Endothelial cell of umbilical vein (primary cell): ENCODE results near the gene LAMC2. TPM values are rescaled to one million over a fixed set of nuclear protein-coding genes. Genes with fewer than 3 reads are reported as not detected.
"Not testable (repeated sequence)": the region's sequence is repeated elsewhere in the genome, so short reads cannot be mapped to it uniquely, and the experiment has no call there.

Source experiments
- BruUV-seq: library from RNA; stranded (reverse); fragments of 400-500 nt; replicated peaks from 2 replicates; lab custom pipeline; 2021; lab: Mats Ljungman, UMichigan
- CTCF ChIA-PET: fragments of 300-600, 350-600 bp; sonication (Branson Sonifier 250); formaldehyde crosslinking; loops from one replicate; lab custom pipeline; 2021; ENCODE audit warnings: antibody characterized with exemption, inconsistent platforms; lab: Charles Lee
- POLR2A ChIA-PET: fragments of 300-600, 350-600 bp; sonication (Branson Sonifier 250); formaldehyde crosslinking; loops from one replicate; lab custom pipeline; 2021; ENCODE audit warnings: antibody characterized with exemption, inconsistent platforms; lab: Charles Lee
- DNase-seq: peaks from one replicate; pipeline ENCODE4 v3.0.0-alpha.2; 2011; ENCODE audit warnings: low read depth, low spot score
- FAIRE-seq: peaks from 2 replicates; lab custom pipeline; 2011; peaks lifted over from hg19 to GRCh38; lab: Jason Lieb, UNC
- H2AFZ ChIP-seq: 2 replicates; pipeline ENCODE4 v1.6.0; 2012; ENCODE audit warnings: low read depth, low read length, control low read depth, inconsistent platforms
- H3K27ac ChIP-seq: 2 replicates; pipeline ENCODE4 v1.5.1; 2011; ENCODE audit warnings: low read depth, mild to moderate bottlenecking, control low read depth, low read length, moderate library complexity; ENCODE audit not compliant: insufficient read depth
- H3K27me3 ChIP-seq, 2 experiments: 2 replicates each; pipeline versions ENCODE4 v1.6.0 to v1.6.1; 2011; ENCODE audit warnings: low read length in 2 of 2, mixed read lengths in 1 of 2; ENCODE audit not compliant: control insufficient read depth in 2 of 2, insufficient read depth in 2 of 2
- H3K36me3 ChIP-seq, 2 experiments: 2 replicates in 1 of 2; 3 replicates in 1 of 2; pipeline ENCODE4 v1.5.1; 2011; ENCODE audit warnings: low read length in 2 of 2, mild to moderate bottlenecking in 1 of 2, moderate library complexity in 1 of 2; ENCODE audit not compliant: control insufficient read depth in 2 of 2, insufficient read depth in 2 of 2; ENCODE audit errors: extremely low read depth in 1 of 2
- H3K4me1 ChIP-seq: 3 replicates; pipeline ENCODE4 v1.5.1; 2011; ENCODE audit warnings: mild to moderate bottlenecking, low read length; ENCODE audit not compliant: control insufficient read depth, insufficient read depth; ENCODE audit errors: extremely low read depth
- H3K4me2 ChIP-seq: 2 replicates; pipeline ENCODE4 v1.6.1; 2011; ENCODE audit warnings: low read length, control low read depth, mixed read lengths; ENCODE audit not compliant: insufficient read depth
- H3K4me3 ChIP-seq, 3 experiments: fragments of 200-600 bp in 1 of 3; sonication (generic), shearing (Covaris generic) in 1 of 3; replicated peaks in 1 of 3; 2 replicates each; pipeline ENCODE4 v1.5.1; 2011 to 2016; ENCODE audit warnings: control low read depth in 3 of 3, low read length in 3 of 3, mild to moderate bottlenecking in 2 of 3, inconsistent platforms in 1 of 3, low read depth in 1 of 3, moderate library complexity in 1 of 3; ENCODE audit not compliant: insufficient read depth in 1 of 3
- H3K79me2 ChIP-seq: 2 replicates; pipeline ENCODE4 v1.6.0; 2012; ENCODE audit warnings: low read length, inconsistent platforms; ENCODE audit not compliant: control insufficient read depth, insufficient read depth
- H3K9ac ChIP-seq: replicated peaks from 2 replicates; pipeline ENCODE3; 2011; ENCODE audit warnings: low read length, control low read depth; ENCODE audit not compliant: insufficient read depth; ENCODE audit errors: extremely low read depth
- H3K9me1 ChIP-seq: replicated peaks from 3 replicates; pipeline ENCODE4 v1.6.0; 2011; ENCODE audit warnings: mild to moderate bottlenecking, low read length; ENCODE audit not compliant: control insufficient read depth, insufficient read depth; ENCODE audit errors: extremely low read depth
- H3K9me3 ChIP-seq: replicated peaks from 2 replicates; pipeline ENCODE4 v1.5.1; 2012; ENCODE audit warnings: low read length, inconsistent platforms; ENCODE audit not compliant: control insufficient read depth, insufficient read depth
- H4K20me1 ChIP-seq: replicated peaks from 2 replicates; pipeline ENCODE3; 2011; ENCODE audit warnings: mild to moderate bottlenecking, low read length; ENCODE audit not compliant: control insufficient read depth, insufficient read depth; ENCODE audit errors: extremely low read depth
- EZH2 ChIP-seq: IDR thresholded peaks from 2 replicates; pipeline ENCODE4 v1.6.1; 2012; ENCODE audit warnings: borderline replicate concordance, low read depth, mild to moderate bottlenecking, moderate library complexity, low read length, inconsistent platforms; ENCODE audit not compliant: severe bottlenecking
- FOS ChIP-seq: IDR thresholded peaks from 2 replicates; pipeline ENCODE4 v1.6.1; 2011; ENCODE audit warnings: mild to moderate bottlenecking, low read length, moderate library complexity, borderline replicate concordance; ENCODE audit not compliant: insufficient read depth
- JUN ChIP-seq: IDR thresholded peaks from 2 replicates; pipeline ENCODE4 v1.6.1; 2011; ENCODE audit warnings: borderline replicate concordance, low read depth; ENCODE audit not compliant: insufficient read length, insufficient read depth
- MYC ChIP-seq: IDR thresholded peaks from one replicate; pipeline ENCODE4 v1.6.1; 2011; ENCODE audit warnings: mild to moderate bottlenecking, low read depth, low read length
- POLR2A ChIP-seq: IDR thresholded peaks from 2 replicates; pipeline ENCODE4 v1.6.1; 2012; ENCODE audit warnings: low read depth, mild to moderate bottlenecking, control low read depth, low read length
- POLR2AphosphoS5 ChIP-seq: IDR thresholded peaks from 2 replicates; pipeline ENCODE4 v1.6.1; 2012; ENCODE audit warnings: low read depth, mild to moderate bottlenecking, control low read depth, low read length, moderate library complexity; ENCODE audit not compliant: insufficient read depth
- dilution Hi-C: fragments of 300-500 bp; cut with MboI; formaldehyde crosslinking; loops from one replicate; pipeline ENCODE4 v1.15.0; 2019; ENCODE audit warnings: low sequenced_read_pairs; ENCODE audit not compliant: extremely low pct_ligation_motif_present
- intact Hi-C: fragments of 100-400 bp; cut with micrococcal nuclease; formaldehyde crosslinking; loops from one replicate; pipeline ENCODE4 v1.10.0; 2022
- polyA plus RNA-seq, 4 experiments: library from polyadenylated mRNA; depleted of rRNA in 3 of 4; stranded (reverse) in 3 of 4; unstranded in 1 of 4; fragments of >200 nt; gene quantifications; 2 replicates each; pipeline versions ENCODE4 v1.2.1 to v1.2.3, GENCODE V29; 2011 to 2012; ENCODE audit warnings: missing spikeins in 1 of 4
- total RNA-seq: library from RNA; stranded (reverse); gene quantifications from 2 replicates; pipeline ENCODE4 v1.2.3, GENCODE V29; 2021
- TF ChIP-seq, protein P1 (sequence below), 2 donors: IDR thresholded peaks; 1 replicate in 1 of 2; 2 replicates in 1 of 2; pipeline ENCODE4 v1.5.1; 2011; ENCODE audit warnings: low read length in 2 of 2, mild to moderate bottlenecking in 2 of 2, moderate library complexity in 2 of 2, control low read depth in 1 of 2, inconsistent platforms in 1 of 2, low read depth in 1 of 2; ENCODE audit not compliant: insufficient read depth in 1 of 2; ENCODE audit errors: extremely low read depth in 1 of 2
- TF ChIP-seq, protein P2 (sequence below): IDR thresholded peaks from 2 replicates; pipeline ENCODE4 v1.6.1; 2011; ENCODE audit not compliant: insufficient read depth, insufficient read length

Gene LAMC2
- total and polyA plus RNA-seq, 2 donors (not counting 3 experiments of a cell fraction or from before 2014, with no cell fraction given): 0.23 to 0.82 TPM

DNA sequence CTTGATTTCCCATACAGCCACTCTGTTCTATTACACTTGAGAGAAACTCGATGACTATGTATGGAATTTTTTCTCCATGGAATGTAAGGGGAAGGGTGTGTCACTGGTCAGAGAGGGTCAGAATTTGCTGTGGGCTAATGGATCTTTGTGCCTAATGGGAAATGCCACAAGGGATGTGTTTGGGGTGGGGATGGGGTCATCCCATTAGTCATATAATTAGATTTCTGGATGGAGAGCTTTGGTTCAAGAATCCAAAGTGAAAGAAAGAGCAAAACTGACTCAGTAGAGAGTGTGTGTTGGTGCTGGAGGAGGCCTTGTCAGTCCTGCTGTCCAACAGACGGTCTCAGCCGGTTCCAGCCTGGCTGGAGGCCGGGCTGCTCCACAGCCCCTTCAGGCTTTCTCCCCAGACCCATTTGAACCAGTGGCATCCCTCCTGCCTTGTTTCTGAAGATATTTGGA, 86.4 kb downstream of the LAMC2 start:
- H3K79me2 ChIP-seq: no peaks in the 10 kb centered on the region
- peak overlapping the region; percentile 21 for H3K27ac ChIP-seq
- H3K9me3 ChIP-seq: no peaks in the 10 kb centered on the region
- dilution Hi-C loops (no loop called here), intact Hi-C loops (loop anchor here (5.0 kb wide), 2 partner anchors 135 to 250 kb away; partner anchors contain the start of gene LAMC1)
- no peaks in the 10 kb centered on the region for H3K27me3 ChIP-seq
- FAIRE-seq (peak; percentile 71), DNase-seq (peak; percentile 59)
- H3K4me2 ChIP-seq: peak overlapping the region; percentile 19
- no peaks in the 10 kb centered on the region for H4K20me1 ChIP-seq
- POLR2A ChIA-PET: no interaction called here
- no TSS peak for BruUV-seq
- no peak overlapping the region for H3K4me3 ChIP-seq
- no peak overlapping the region for H3K9ac ChIP-seq
- H3K36me3 ChIP-seq: no peaks in the 10 kb centered on the region
- no peaks in the 10 kb centered on the region for H3K9me1 ChIP-seq
- peak overlapping the region; percentile 32 for H2AFZ ChIP-seq
- H3K4me1 ChIP-seq: peaks cover 28% of the 10 kb centered on the region
- TF ChIP-seq EZH2 (no peak), POLR2AphosphoS5 (peak; percentile 54), FOS (peak; percentile 37)
- TF ChIP-seq, protein P1, sequence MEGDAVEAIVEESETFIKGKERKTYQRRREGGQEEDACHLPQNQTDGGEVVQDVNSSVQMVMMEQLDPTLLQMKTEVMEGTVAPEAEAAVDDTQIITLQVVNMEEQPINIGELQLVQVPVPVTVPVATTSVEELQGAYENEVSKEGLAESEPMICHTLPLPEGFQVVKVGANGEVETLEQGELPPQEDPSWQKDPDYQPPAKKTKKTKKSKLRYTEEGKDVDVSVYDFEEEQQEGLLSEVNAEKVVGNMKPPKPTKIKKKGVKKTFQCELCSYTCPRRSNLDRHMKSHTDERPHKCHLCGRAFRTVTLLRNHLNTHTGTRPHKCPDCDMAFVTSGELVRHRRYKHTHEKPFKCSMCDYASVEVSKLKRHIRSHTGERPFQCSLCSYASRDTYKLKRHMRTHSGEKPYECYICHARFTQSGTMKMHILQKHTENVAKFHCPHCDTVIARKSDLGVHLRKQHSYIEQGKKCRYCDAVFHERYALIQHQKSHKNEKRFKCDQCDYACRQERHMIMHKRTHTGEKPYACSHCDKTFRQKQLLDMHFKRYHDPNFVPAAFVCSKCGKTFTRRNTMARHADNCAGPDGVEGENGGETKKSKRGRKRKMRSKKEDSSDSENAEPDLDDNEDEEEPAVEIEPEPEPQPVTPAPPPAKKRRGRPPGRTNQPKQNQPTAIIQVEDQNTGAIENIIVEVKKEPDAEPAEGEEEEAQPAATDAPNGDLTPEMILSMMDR (IDR thresholded peaks at IDR 0.05; ENCODE audit: extremely low read depth in 1 of 2, insufficient read depth in 1 of 2, low read depth in 1 of 2, low read length in 2 of 2): no peak
- CTCF ChIA-PET: interaction anchor here (1.0 to 3.9 kb wide), 3 partner anchors 9 to 310 kb away, joined by 3 to 32 read pairs (median 20); no protein-coding TSS in a partner anchor

DNA sequence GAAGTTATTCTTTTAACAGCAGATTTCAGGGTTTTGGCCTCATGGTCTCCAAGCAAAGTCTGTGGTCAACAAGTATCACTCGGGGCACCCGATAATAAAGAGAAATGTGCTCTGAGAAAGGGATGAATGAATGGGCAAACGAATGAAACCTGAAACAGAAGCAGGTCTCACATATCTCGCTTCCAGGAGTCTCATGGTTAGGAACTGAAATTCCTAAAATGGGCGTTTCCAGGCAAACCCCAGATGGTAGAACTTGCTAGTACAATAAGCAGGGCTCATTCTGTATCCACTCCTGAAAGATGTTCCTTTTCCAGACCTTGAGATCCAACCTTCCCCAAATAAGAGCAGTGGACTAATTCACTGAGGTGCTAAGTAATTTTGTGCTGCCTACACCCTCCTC, 87.2 kb downstream of the LAMC2 start:
- no peak overlapping the region for H3K4me2 ChIP-seq
- H3K36me3 ChIP-seq: no peaks in the 10 kb centered on the region
- no peaks in the 10 kb centered on the region for H3K9me3 ChIP-seq
- H2AFZ ChIP-seq: no peak overlapping the region
- no peak for DNase-seq
- dilution Hi-C loops: no loop called here
- H3K27me3 ChIP-seq: no peaks in the 10 kb centered on the region
- POLR2A ChIA-PET: no interaction called here
- peaks cover 20% of the 10 kb centered on the region for H3K4me1 ChIP-seq
- CTCF ChIA-PET: interaction anchor here (3.8 to 3.9 kb wide), 2 partner anchors 8 to 39 kb away, joined by 20 to 32 read pairs; no protein-coding TSS in a partner anchor
- FAIRE-seq: no peak
- no peak for TF ChIP-seq JUN
- no peak for TF ChIP-seq POLR2A
- TF ChIP-seq MYC: no peak
- TF ChIP-seq, protein P2, sequence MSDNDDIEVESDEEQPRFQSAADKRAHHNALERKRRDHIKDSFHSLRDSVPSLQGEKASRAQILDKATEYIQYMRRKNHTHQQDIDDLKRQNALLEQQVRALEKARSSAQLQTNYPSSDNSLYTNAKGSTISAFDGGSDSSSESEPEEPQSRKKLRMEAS: no peak
- BruUV-seq: no TSS peak
- no peak overlapping the region for H3K27ac ChIP-seq
- no peak overlapping the region for H3K4me3 ChIP-seq
- no peaks in the 10 kb centered on the region for H3K9me1 ChIP-seq
- no peaks in the 10 kb centered on the region for H4K20me1 ChIP-seq
- intact Hi-C loops: loop anchor here (5.0 kb wide), 2 partner anchors 136 to 251 kb away; partner anchors contain the start of gene LAMC1
- H3K79me2 ChIP-seq: no peaks in the 10 kb centered on the region
- no peak overlapping the region for H3K9ac ChIP-seq

DNA sequence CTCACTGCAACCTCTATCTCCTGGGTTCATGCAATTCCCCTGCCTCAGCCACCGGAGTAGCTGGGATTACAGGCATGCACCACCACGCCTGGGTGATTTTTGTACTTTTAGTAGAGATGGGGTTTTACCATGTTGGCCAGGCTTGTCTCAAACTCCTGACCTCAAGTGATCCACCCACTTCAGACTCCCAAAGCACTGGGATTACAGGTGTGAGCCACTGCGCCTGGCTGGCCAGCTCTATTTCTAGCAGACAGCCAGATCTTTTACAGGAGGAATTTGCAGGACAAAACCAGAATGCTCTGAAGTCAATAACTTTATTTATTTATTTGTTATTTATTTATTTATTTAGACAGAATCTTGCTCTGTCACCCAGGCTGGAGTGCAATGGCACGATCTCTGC, 87.9 kb downstream of the LAMC2 start:
- H3K27ac ChIP-seq, H3K9me1 ChIP-seq, H3K9ac ChIP-seq, H2AFZ ChIP-seq, H3K27me3 ChIP-seq, H3K79me2 ChIP-seq, dilution Hi-C loops, H3K9me3 ChIP-seq, FAIRE-seq, POLR2A ChIA-PET, BruUV-seq, DNase-seq, H3K36me3 ChIP-seq, H3K4me2 ChIP-seq, H3K4me3 ChIP-seq, H4K20me1 ChIP-seq: not testable (repeated sequence)
- intact Hi-C loops: loop anchor here (5.0 kb wide), 2 partner anchors 137 to 252 kb away; partner anchors contain the start of gene LAMC1
- H3K4me1 ChIP-seq: peaks cover 23% of the 10 kb centered on the region
- CTCF ChIA-PET: interaction anchor here (3.8 to 3.9 kb wide), 2 partner anchors 7 to 39 kb away, joined by 20 to 32 read pairs; no protein-coding TSS in a partner anchor
